HEK293T (cell line): ENCODE results near the gene UTS2.

ENCODE experiments used
- BHLHE40 ChIP-seq: fragments of 450-650 bp; IDR thresholded peaks from 2 replicates; pipeline ENCODE4 v1.6.1; 2016; ENCODE audit warnings: mild to moderate bottlenecking, moderate library complexity, borderline replicate concordance
- ELF4 ChIP-seq: fragments of 450-650 bp; IDR thresholded peaks from 2 replicates; pipeline ENCODE4 v1.6.1; 2017; ENCODE audit warnings: antibody characterized with exemption
- FOXA1 ChIP-seq: fragments of 450-650 bp; IDR thresholded peaks from 2 replicates; pipeline ENCODE4 v1.6.1; 2016; ENCODE audit warnings: mild to moderate bottlenecking
- FOXK2 ChIP-seq: fragments of 450-650 bp; IDR thresholded peaks from 2 replicates; pipeline ENCODE4 v1.6.1; 2016; ENCODE audit warnings: mild to moderate bottlenecking
- FOXM1 ChIP-seq: fragments of 450-650 bp; IDR thresholded peaks from 2 replicates; pipeline ENCODE4 v1.6.1; 2017; ENCODE audit warnings: mild to moderate bottlenecking, borderline replicate concordance
- HDGF ChIP-seq: fragments of 450-650 bp; IDR thresholded peaks from 2 replicates; pipeline ENCODE4 v1.6.1; 2017; ENCODE audit warnings: antibody characterized with exemption, borderline replicate concordance
- L3MBTL2 ChIP-seq: fragments of 450-650 bp; conservative IDR thresholded peaks from 2 replicates; pipeline ENCODE4 v1.6.1; 2016; ENCODE audit warnings: mild to moderate bottlenecking
- NFRKB ChIP-seq: fragments of 450-650 bp; IDR thresholded peaks from 2 replicates; pipeline ENCODE4 v1.6.1; 2016; ENCODE audit warnings: mild to moderate bottlenecking, moderate library complexity
- SP1 ChIP-seq: fragments of 450-650 bp; IDR thresholded peaks from 2 replicates; pipeline ENCODE4 v1.6.1; 2017
- SUZ12 ChIP-seq: fragments of 450-650 bp; IDR thresholded peaks from 2 replicates; pipeline ENCODE4 v1.6.1; 2016; ENCODE audit warnings: mild to moderate bottlenecking
- ZNF384 ChIP-seq: fragments of 450-650 bp; IDR thresholded peaks from 2 replicates; pipeline ENCODE4 v1.6.1; 2016
- TF ChIP-seq, protein P1 (sequence below): fragments of 450-650 bp; IDR thresholded peaks from 2 replicates; pipeline ENCODE4 v1.6.1; 2016

DNA sequence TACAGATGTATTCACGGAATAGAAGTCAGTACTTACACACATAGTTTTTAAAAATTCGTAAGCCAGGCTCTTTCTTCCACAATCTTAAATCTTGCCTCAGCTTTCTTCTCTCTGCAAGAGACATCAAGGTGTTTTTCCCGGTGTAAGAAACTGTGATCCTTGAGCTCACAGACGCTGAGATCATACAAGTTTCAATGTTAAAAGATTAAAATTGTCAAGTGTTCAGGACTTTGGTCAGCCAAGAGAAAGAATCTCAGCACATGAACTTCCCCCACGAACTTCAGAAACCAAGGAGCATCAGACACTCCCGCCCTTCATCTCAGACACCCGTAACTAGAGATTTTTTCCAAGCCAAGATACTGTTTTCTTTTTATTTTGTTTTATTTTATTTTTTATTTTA is 6.2 kb downstream of the UTS2 start:
- no peak for TF ChIP-seq FOXA1
- TF ChIP-seq SP1: no peak
- no peak for TF ChIP-seq SUZ12
- TF ChIP-seq ZNF384: no peak
- no peak for TF ChIP-seq BHLHE40
- TF ChIP-seq NFRKB: no peak
- no peak for TF ChIP-seq FOXK2
- TF ChIP-seq ELF4: no peak
- TF ChIP-seq, protein P1, sequence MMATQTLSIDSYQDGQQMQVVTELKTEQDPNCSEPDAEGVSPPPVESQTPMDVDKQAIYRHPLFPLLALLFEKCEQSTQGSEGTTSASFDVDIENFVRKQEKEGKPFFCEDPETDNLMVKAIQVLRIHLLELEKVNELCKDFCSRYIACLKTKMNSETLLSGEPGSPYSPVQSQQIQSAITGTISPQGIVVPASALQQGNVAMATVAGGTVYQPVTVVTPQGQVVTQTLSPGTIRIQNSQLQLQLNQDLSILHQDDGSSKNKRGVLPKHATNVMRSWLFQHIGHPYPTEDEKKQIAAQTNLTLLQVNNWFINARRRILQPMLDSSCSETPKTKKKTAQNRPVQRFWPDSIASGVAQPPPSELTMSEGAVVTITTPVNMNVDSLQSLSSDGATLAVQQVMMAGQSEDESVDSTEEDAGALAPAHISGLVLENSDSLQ: no peak
- TF ChIP-seq L3MBTL2: no peak
- TF ChIP-seq HDGF: no peak
- no peak for TF ChIP-seq FOXM1
